Measurements from ENCODE around the gene LZIC. TPM values are rescaled to one million over a fixed set of nuclear protein-coding genes. Genes with fewer than 3 reads are reported as not detected.
A peak's percentile ranks its signal among the peaks of the same experiment; 100 is the strongest.

LZIC gene
- total RNA-seq, 1 experiment from 2014 or later = 37.9 TPM

- ChIA-PET POLR2A (no interaction called here), CTCF (no interaction called here)
- Histone ChIP-seq H3K4me3 (ENCODE audit: low read depth in 2 of 2, low read length in 2 of 2) (no peak overlapping the region), H3K27me3 (ENCODE audit: control insufficient read depth, insufficient read depth, low read length) (no peaks in the 10 kb centered on the region), H3K9me3 (ENCODE audit: control insufficient read depth, insufficient read depth, low read depth, low read length) (no peaks in the 10 kb centered on the region), H3K36me3 (ENCODE audit: control insufficient read depth, insufficient read depth, low read length) (no peaks in the 10 kb centered on the region), H3K27ac (ENCODE audit: low read length) (no peak overlapping the region), H3K4me1 (ENCODE audit: control insufficient read depth, insufficient read depth, low read length) (peaks cover 7% of the 10 kb centered on the region)
- intact Hi-C loops (cut with micrococcal nuclease; ENCODE audit: unreplicated experiment) = no loop called here
- in situ Hi-C loops (cut with HindIII; ENCODE audit: low pct_unique_long_range_greater_than_20kb, low sequenced_read_pairs) = no loop called here
- ATAC-seq (no peak), DNase-seq (ENCODE audit: low read depth, low spot score) (no peak)
- no peak for TF ChIP-seq REST (IDR thresholded peaks at IDR 0.05; ENCODE audit: insufficient read depth in 1 of 2, low read depth in 2 of 2, low read length in 1 of 2)
- no TSS peak for BruUV-seq (replicated peaks)
These were observed 58.4 kb downstream of the LZIC start for GRCh38 chr1:9884805-9885204.

- ChIA-PET POLR2A (no interaction called here), CTCF (no interaction called here)
- in situ Hi-C loops (cut with HindIII; ENCODE audit: low pct_unique_long_range_greater_than_20kb, low sequenced_read_pairs) (no loop called here), intact Hi-C loops (cut with micrococcal nuclease; ENCODE audit: unreplicated experiment) (no loop called here)
- no peak overlapping the region for H3K4me3 ChIP-seq (ENCODE audit: low read depth in 2 of 2, low read length in 2 of 2)
- H3K9me3 ChIP-seq (ENCODE audit: control insufficient read depth, insufficient read depth, low read depth, low read length) = no peaks in the 10 kb centered on the region
- ATAC-seq (peak; percentile 23; the same call in 1 of the 2 replicates), DNase-seq (ENCODE audit: low read depth, low spot score) (no peak)
- TF ChIP-seq CTCF (IDR thresholded peaks at IDR 0.05) = no peak
- TF ChIP-seq REST (IDR thresholded peaks at IDR 0.05; ENCODE audit: insufficient read depth in 1 of 2, low read depth in 2 of 2, low read length in 1 of 2) = no peak
- TF ChIP-seq POLR2AphosphoS5 (IDR thresholded peaks at IDR 0.05; ENCODE audit: low read depth, low read length) = no peak
- TF ChIP-seq SIN3A (IDR thresholded peaks at IDR 0.05; ENCODE audit: borderline replicate concordance, insufficient read depth, low read depth, low read length) = no peak
- no peak for TF ChIP-seq TCF7L2 (IDR thresholded peaks at IDR 0.05; ENCODE audit: low read depth, low read length)
- no peaks in the 10 kb centered on the region for H3K36me3 ChIP-seq (ENCODE audit: control insufficient read depth, insufficient read depth, low read length)
- H3K27me3 ChIP-seq (ENCODE audit: control insufficient read depth, insufficient read depth, low read length) = no peaks in the 10 kb centered on the region
- no peak overlapping the region for H3K27ac ChIP-seq (ENCODE audit: low read length)
- BruUV-seq (replicated peaks) = no TSS peak
- no peaks in the 10 kb centered on the region; the same call in none of the 2 replicates for H3K4me1 ChIP-seq (ENCODE audit: control insufficient read depth, insufficient read depth, low read length)
These were observed 59.4 kb downstream of the LZIC start for GRCh38 chr1:9883585-9884449.

Measured in Panc1 (cell line).